GM12891 (cell line): Measurements from ENCODE around the gene CATSPER3.

Experiments used
- POLR2AphosphoS5 ChIP-seq: IDR thresholded peaks from 2 replicates; pipeline ENCODE4 v1.6.1; 2011; ENCODE audit warnings: low read depth, low read length, control low read depth
- SPI1 ChIP-seq: IDR thresholded peaks from 2 replicates; pipeline ENCODE4 v1.6.1; 2011; ENCODE audit warnings: low read depth, low read length, control low read depth

DNA sequence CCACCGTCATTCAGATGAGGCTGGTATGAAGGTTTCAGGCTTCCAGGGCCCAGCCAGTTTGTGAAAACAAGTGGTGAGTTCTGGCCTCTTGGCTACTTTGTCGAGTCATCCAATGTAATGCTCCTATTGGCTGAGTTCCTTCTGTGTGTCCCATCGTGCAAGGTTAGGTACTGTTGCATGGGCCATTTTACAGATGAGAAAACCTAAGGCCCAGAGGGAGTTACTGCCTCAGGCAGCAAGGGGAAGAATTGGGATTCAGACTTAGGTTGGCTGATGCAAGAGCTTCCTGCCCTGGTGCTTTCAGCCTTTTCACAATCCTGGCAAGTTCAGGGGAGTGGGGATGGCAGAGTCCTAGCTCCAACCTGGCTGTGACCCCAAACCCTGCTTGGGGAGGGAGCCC is 83.7 kb downstream of the CATSPER3 start:
- TF ChIP-seq POLR2AphosphoS5 (no peak), SPI1 (no peak)
